Measurements from ENCODE around the gene RNF138.
"Not testable (repeated sequence)": the region's sequence is repeated elsewhere in the genome, so short reads cannot be mapped to it uniquely, and the experiment has no call there.

The RNF138 gene

GRCh38 chr18:32173654-32174053 lies 82.0 kb downstream of the RNF138 start:
- no peak for DNase-seq (ENCODE audit: low read depth)
- TF ChIP-seq, protein P1, sequence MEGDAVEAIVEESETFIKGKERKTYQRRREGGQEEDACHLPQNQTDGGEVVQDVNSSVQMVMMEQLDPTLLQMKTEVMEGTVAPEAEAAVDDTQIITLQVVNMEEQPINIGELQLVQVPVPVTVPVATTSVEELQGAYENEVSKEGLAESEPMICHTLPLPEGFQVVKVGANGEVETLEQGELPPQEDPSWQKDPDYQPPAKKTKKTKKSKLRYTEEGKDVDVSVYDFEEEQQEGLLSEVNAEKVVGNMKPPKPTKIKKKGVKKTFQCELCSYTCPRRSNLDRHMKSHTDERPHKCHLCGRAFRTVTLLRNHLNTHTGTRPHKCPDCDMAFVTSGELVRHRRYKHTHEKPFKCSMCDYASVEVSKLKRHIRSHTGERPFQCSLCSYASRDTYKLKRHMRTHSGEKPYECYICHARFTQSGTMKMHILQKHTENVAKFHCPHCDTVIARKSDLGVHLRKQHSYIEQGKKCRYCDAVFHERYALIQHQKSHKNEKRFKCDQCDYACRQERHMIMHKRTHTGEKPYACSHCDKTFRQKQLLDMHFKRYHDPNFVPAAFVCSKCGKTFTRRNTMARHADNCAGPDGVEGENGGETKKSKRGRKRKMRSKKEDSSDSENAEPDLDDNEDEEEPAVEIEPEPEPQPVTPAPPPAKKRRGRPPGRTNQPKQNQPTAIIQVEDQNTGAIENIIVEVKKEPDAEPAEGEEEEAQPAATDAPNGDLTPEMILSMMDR (IDR thresholded peaks at IDR 0.05; ENCODE audit: insufficient read depth, low read depth, low read length, missing control alignments): no peak
- no peak overlapping the region for H3K4me3 ChIP-seq (ENCODE audit: low read depth, low read length)

DNA sequence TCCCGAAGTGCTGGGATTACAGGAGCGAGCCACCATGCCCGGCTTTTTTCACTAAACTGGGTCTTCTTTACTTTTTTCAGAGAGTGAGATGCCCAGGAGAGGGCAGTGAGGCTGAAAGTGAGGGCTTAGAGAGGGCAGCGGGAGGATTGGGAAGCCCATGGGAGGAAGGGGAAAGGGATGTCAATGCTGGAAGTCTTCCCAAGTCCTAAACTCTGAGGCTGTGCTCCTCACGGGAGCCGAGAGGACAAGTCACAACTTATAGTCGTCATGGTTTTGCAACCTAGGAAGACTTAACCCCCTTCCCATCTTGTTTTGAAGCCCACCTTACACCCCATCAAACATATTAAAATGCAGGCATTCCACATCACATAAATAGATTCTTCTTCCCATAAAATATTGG lies 83.0 kb downstream of the RNF138 start:
- no peak for DNase-seq (ENCODE audit: low read depth)
- H3K4me3 ChIP-seq (ENCODE audit: low read depth, low read length): no peak overlapping the region
- TF ChIP-seq, protein P1 (IDR thresholded peaks at IDR 0.05; ENCODE audit: insufficient read depth, low read depth, low read length, missing control alignments): no peak

DNA sequence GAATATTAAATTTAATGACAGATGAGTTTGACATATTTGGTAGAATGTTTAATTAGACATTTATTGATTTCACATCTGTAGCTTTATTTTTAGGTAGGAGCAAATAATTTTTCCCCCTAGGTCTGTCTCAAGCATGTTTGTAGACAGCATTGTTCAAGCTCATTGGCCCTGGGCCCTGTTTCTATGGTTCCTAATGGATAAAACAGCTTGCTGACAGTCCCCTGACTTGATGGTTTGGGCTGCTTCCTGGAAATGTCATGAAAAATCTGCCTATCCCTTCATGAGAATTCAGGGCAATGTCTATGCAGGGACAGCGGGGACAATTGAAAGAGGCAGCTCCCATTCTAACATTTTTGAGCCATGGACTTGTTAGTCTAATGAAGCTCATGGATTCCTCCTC lies 83.6 kb downstream of the RNF138 start:
- TF ChIP-seq, protein P1 (IDR thresholded peaks at IDR 0.05; ENCODE audit: insufficient read depth, low read depth, low read length, missing control alignments): no peak

DNA sequence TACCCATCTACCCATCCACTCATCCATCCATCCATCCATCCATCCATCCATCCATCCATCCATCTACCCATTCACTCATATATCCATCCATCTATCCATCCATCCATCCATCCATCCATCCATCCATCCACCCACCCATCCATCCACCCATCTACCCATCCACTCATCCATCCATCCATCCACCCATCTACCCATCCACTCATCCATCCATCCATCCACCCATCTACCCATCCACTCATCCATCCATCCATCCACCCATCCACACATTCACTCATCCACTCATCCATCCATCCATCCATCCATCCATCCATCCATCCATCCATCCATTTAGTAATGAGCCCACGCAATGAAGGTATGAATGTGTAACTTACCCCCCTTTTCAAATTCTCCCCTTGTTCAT lies 85.1 kb downstream of the RNF138 start:
- H3K4me3 ChIP-seq (ENCODE audit: low read depth, low read length); DNase-seq (ENCODE audit: low read depth): not testable (repeated sequence)

More for the DNA sequence above, 83.6 kb downstream of the RNF138 start:
- H3K4me3 ChIP-seq (ENCODE audit: low read depth, low read length): no peak overlapping the region
- no peak for DNase-seq (ENCODE audit: low read depth)

DNA sequence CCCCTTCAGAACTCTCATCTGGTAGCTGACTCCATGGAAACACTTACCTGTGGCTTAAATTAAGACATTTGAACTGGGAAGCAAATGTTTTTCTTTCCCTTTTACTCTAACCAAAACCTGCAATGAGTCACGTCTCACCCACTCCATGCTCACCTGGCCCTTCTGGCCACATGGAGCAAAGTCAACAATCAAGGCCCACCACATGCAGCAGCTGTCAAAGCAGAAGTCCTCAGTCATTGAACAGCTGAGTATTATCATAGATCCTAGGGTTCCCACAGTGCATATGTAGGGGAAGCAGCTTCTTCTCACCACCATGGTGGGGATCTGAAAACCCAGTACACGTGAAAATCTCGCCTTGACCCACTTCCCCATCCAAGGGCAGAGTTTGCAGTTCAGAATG lies 85.9 kb downstream of the RNF138 start:
- H3K4me3 ChIP-seq (ENCODE audit: low read depth, low read length): no peak overlapping the region
- DNase-seq (ENCODE audit: low read depth): no peak
- TF ChIP-seq, protein P1 (IDR thresholded peaks at IDR 0.05; ENCODE audit: insufficient read depth, low read depth, low read length, missing control alignments): no peak
